ENCODE data around the gene PTPRQ.

DNA sequence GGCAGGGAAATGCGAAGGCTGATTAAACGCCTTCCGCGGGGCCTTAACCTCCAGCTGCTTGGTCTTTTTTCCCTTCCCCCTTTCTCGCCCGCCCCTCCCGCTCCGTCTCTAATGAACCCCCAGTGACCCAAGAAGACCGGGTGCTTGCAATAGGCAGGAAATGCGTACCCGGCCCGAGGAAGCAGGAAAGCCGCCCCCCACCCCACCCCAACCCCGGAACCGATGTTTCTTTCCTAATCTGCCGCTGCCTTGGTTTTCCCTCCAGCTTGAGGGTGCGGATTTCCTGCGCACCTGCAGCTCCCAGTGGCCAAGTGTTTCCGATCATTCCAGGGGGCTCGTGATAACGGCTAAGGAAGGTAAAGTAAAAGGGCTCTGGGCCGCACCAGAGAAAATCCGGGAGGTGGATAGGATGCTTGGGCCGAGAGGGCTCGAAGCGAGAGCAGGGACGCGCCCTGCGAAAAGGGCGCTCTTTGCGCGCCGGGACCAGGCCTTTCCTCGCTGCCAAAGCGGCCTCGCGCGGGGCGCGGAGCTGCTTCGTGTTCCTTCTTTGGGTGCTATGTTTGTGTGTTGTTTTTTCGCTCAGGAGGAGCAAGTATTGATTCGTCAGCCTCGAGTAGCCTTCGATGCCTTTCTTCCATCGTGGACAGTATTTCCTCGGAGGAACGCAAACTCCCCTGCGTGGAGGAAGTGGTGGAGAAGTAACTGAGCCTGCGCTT lies 264.4 kb downstream of the PTPRQ start:
- TF ChIP-seq POLR2A (IDR thresholded peaks at IDR 0.05), result no peak
- no peak for TF ChIP-seq CTCF (IDR thresholded peaks at IDR 0.05)

Measured in prostate gland (tissue), 2 donors.